22Rv1 (cell line): ENCODE results near the gene HCRT.

ENCODE experiments used
- CTCF ChIP-seq: fragments of 450-650 bp; IDR thresholded peaks from 2 replicates; pipeline ENCODE4 v1.5.1; 2017; ENCODE audit warnings: mild to moderate bottlenecking
- ZFX ChIP-seq: fragments of 450-650 bp; IDR thresholded peaks from 2 replicates; pipeline ENCODE4 v1.6.1; 2017; ENCODE audit warnings: antibody characterized with exemption, borderline replicate concordance

- TF ChIP-seq CTCF: no peak
- TF ChIP-seq ZFX: no peak
These were observed 21.4 kb downstream of the HCRT start for GRCh38 chr17:42163696-42164407.
